22Rv1 (cell line): ENCODE data around the gene TIPIN.

ENCODE experiments used
- H3K27ac ChIP-seq: fragments of 450-650 bp; 2 replicates; pipeline ENCODE4 v1.5.1; 2017
- CTCF ChIP-seq: fragments of 450-650 bp; IDR thresholded peaks from 2 replicates; pipeline ENCODE4 v1.5.1; 2017; ENCODE audit warnings: mild to moderate bottlenecking
- ZFX ChIP-seq: fragments of 450-650 bp; IDR thresholded peaks from 2 replicates; pipeline ENCODE4 v1.6.1; 2017; ENCODE audit warnings: antibody characterized with exemption, borderline replicate concordance

Gene TIPIN

GRCh38 chr15:66288551-66289185 lies 67.8 kb downstream of the TIPIN start:
- no peak overlapping the region for H3K27ac ChIP-seq
- TF ChIP-seq ZFX, result no peak
- no peak for TF ChIP-seq CTCF

- TF ChIP-seq ZFX, result no peak
- TF ChIP-seq CTCF, result no peak
These were observed 68.4 kb downstream of the TIPIN start for GRCh38 chr15:66288093-66288492.

DNA sequence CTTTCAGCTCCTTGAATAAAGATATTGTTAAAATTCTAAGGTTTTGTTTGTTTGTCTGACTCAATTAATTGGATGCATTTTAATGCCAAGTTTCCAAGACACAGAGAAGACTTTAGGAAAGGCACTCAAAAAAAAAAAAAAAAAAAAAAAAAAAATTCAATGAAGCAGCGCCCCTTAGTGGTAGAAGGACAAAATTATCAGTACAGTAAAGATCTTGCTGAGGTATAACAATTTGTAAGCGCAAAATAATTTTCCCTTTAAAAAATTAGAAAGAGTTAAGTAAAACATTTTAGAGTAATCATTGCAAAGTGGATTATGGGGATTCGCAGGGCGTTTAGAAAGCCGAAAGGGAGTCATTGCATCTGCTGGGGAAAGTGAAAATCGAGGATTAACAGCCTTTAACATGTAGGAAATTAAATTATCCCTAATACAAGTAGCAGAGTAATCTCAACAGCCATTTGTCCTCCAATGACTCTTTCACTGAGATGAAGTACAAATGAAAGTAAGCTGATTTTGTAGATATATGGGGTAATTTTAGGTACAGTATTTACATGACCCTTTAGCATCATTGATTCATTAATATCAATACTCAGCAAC lies 68.9 kb downstream of the TIPIN start:
- TF ChIP-seq CTCF (peak; percentile 80), ZFX (no peak)

More at GRCh38 chr15:66288093-66288492, 68.4 kb downstream of the TIPIN start:
- H3K27ac ChIP-seq, result no peak overlapping the region

More for the DNA sequence above, 68.9 kb downstream of the TIPIN start:
- no peak overlapping the region for H3K27ac ChIP-seq
